ENCODE results near the gene NRG3.

DNA sequence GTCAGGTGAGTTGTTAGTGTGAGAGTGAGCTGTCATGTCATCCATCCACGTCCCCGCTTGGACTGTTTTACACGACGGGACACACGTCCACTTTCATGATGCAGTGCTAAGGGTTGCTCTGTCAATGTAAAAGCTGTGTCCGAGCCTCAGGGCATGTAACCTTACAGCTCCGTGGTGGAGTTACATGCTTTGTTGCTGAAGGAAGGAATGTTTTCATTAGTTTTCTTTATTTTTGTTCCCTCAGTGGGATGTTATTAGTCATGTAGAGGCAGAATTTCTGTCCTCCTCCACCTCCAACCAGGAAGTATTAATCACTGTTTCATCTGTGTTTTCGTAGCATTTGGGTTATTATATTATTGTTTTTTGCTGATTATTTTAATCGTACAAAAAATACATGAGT is 88.6 kb downstream of the NRG3 start:
- TF ChIP-seq, protein P1, sequence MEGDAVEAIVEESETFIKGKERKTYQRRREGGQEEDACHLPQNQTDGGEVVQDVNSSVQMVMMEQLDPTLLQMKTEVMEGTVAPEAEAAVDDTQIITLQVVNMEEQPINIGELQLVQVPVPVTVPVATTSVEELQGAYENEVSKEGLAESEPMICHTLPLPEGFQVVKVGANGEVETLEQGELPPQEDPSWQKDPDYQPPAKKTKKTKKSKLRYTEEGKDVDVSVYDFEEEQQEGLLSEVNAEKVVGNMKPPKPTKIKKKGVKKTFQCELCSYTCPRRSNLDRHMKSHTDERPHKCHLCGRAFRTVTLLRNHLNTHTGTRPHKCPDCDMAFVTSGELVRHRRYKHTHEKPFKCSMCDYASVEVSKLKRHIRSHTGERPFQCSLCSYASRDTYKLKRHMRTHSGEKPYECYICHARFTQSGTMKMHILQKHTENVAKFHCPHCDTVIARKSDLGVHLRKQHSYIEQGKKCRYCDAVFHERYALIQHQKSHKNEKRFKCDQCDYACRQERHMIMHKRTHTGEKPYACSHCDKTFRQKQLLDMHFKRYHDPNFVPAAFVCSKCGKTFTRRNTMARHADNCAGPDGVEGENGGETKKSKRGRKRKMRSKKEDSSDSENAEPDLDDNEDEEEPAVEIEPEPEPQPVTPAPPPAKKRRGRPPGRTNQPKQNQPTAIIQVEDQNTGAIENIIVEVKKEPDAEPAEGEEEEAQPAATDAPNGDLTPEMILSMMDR (IDR thresholded peaks at IDR 0.05), result no peak
- TF ChIP-seq TCF7L2 (IDR thresholded peaks at IDR 0.05; ENCODE audit: low read depth, low read length), result no peak
- no peak for TF ChIP-seq POLR2AphosphoS5 (IDR thresholded peaks at IDR 0.05; ENCODE audit: low read depth, low read length)

All from Panc1 (cell line).